Esophagus muscularis mucosa (tissue), 4 donors: ENCODE results near the gene CISD2.

Experiments used
- EP300 ChIP-seq: sonication (generic); formaldehyde crosslinking; IDR thresholded peaks from one replicate; pipeline ENCODE4 v1.6.1; 2017; ENCODE audit warnings: antibody characterized with exemption
- POLR2A ChIP-seq: fragments of 450-650 bp; IDR thresholded peaks from one replicate; pipeline ENCODE4 v1.6.1; 2017; ENCODE audit warnings: antibody characterized with exemption, moderate library complexity, mild to moderate bottlenecking, low read depth
- TF ChIP-seq, protein P1 (sequence below), 3 experiments: fragments of 200-600 bp in 2 of 3; fragments of 450-650 bp in 1 of 3; sonication (generic) in 2 of 3; IDR thresholded peaks; one replicate each; pipeline ENCODE4 v1.5.1; 2017 to 2019; ENCODE audit warnings: antibody characterized with exemption in 3 of 3, mild to moderate bottlenecking in 2 of 3, moderate library complexity in 1 of 3

DNA sequence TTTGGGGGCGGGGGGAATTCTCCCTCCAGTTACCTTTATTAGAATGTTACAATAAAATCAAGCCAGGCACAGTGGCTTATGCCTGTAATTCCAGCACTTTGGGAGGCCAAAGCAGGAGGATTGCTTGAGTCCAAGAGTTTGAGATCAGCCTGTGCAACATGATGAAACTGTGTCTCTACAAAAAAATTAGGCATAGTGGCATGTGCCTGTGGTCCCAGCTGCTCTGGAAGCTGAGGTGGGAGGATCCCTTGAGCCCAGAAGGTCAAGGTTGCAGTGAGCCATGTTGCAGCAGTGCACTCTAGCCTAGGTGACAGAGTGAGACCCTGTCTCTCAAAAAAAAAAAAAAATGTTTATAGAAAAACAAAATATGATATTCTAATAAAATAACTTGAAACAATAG, 36.1 kb upstream of the CISD2 start:
- TF ChIP-seq, protein P1, sequence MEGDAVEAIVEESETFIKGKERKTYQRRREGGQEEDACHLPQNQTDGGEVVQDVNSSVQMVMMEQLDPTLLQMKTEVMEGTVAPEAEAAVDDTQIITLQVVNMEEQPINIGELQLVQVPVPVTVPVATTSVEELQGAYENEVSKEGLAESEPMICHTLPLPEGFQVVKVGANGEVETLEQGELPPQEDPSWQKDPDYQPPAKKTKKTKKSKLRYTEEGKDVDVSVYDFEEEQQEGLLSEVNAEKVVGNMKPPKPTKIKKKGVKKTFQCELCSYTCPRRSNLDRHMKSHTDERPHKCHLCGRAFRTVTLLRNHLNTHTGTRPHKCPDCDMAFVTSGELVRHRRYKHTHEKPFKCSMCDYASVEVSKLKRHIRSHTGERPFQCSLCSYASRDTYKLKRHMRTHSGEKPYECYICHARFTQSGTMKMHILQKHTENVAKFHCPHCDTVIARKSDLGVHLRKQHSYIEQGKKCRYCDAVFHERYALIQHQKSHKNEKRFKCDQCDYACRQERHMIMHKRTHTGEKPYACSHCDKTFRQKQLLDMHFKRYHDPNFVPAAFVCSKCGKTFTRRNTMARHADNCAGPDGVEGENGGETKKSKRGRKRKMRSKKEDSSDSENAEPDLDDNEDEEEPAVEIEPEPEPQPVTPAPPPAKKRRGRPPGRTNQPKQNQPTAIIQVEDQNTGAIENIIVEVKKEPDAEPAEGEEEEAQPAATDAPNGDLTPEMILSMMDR (IDR thresholded peaks at IDR 0.05) = no peak
- TF ChIP-seq EP300 = no peak
- no peak for TF ChIP-seq POLR2A
